ENCODE data around the gene EPB42.
"Not testable (repeated sequence)": the region's sequence is repeated elsewhere in the genome, so short reads cannot be mapped to it uniquely, and the experiment has no call there.

Gene EPB42

DNA sequence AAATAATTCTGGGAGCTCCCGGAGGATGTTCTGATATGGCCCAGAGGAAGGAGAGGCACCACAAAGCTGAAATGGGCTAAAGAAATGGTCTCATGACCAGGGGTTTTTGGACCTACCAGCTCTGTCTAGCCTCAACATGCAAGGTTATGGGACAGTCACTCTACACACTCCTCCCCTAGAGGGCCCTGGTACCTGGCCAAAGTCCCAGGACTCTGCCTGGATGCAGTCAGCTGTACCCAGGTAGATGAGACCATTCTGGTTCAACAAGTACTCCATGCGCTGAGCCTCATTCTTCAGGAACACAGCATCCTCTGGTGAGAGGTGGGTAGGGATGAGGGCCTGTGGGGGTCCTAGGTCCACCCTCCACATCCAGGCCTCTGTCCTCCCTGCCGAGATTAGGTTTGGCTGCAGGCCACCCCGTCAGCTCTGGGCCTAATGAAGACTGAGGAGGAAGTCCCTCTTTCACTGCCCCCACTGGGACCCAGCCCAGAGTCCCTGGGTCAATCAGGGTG is 9.5 kb downstream of the EPB42 start:
- TF ChIP-seq POLR2A (IDR thresholded peaks at IDR 0.05; ENCODE audit: low read depth, low read length), result no peak
- FAIRE-seq (no peak), DNase-seq (ENCODE audit: insufficient read length, low spot score) (no peak)

DNA sequence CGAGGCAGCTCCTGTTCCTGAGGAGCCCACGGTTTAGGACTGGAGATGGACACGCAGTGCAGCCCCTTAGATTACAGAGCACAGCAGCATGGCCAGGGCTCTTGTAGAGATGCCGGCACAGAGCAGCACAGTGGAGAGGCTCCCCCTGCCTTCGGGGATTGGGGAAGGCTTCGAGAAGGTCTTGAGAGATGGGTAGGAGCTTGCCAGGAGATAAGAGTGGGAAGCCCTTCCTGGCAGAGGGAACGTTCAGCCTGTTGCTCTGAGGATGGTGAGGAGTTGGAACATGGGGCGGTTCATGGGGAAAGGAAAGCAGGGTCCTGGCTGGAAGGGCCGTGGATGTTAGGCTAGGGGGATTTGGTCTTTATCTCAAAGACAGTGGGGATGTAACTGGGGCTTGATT is 10.0 kb downstream of the EPB42 start:
- DNase-seq (ENCODE audit: insufficient read length, low spot score), result no peak
- TF ChIP-seq POLR2A (IDR thresholded peaks at IDR 0.05; ENCODE audit: low read depth, low read length), result no peak
- no peak for FAIRE-seq

DNA sequence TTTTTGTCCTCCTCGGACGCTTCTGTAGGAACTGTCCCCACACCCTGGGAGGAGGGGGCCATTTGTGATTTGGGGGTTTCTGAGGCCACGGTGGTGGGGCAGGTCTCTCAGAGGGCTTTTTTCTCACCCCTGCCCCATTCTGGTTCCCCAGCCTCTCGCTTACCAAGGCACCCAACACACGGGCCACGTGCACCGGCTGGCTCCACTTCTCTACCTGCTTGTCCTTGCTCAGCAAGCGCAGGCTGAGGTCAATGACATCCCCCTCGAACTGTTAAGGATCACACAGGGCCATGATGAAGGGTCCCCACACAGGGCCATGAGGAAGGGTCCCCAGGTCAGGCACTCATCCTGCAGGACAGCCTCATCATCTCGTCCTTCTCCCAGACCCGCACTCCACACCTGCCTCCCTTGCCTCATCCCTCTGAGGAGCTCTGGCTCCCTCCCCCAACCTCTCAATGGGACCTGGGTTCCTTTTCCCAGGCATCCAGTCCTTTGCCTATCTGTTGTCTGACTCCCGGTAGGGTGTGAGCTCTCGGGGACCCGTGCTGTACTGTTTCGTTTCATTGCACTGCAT is 10.6 kb downstream of the EPB42 start:
- no peak for TF ChIP-seq POLR2A (IDR thresholded peaks at IDR 0.05; ENCODE audit: low read depth, low read length)
- FAIRE-seq, result no peak
- no peak for DNase-seq (ENCODE audit: insufficient read length, low spot score)

- TF ChIP-seq POLR2A (IDR thresholded peaks at IDR 0.05; ENCODE audit: low read depth, low read length), result no peak
- DNase-seq (ENCODE audit: insufficient read length, low spot score) (no peak), FAIRE-seq (no peak)
Measured at GRCh38 chr15:43209059-43209824, 11.6 kb downstream of the EPB42 start.

GRCh38 chr15:43208052-43209002 is 12.5 kb downstream of the EPB42 start:
- no peak for TF ChIP-seq POLR2A (IDR thresholded peaks at IDR 0.05; ENCODE audit: low read depth, low read length)
- FAIRE-seq, result no peak
- DNase-seq (ENCODE audit: insufficient read length, low spot score), result no peak

DNA sequence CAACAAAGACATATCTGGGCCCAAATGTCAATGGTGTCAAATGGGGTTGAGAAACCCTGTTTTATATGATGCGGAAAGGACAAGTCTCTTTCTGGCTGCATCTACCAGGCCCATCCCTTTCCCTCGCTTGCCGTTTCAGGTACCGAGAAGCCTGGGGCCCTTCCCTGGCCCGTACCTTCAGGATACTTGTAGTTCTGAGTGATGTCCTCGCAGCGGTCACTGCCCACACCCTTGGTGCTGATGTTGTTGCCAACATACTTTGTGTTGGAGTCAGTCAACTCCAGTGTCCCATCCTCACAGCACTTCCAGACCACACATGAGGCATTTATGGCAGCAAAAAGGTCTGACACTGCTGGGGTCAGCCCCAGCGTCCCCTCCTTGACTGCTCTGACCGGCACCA is 13.8 kb downstream of the EPB42 start:
- FAIRE-seq (no peak), DNase-seq (ENCODE audit: insufficient read length, low spot score) (no peak)
- no peak for TF ChIP-seq POLR2A (IDR thresholded peaks at IDR 0.05; ENCODE audit: low read depth, low read length)

GRCh38 chr15:43206054-43206453 is 14.8 kb downstream of the EPB42 start:
- no peak for TF ChIP-seq POLR2A (IDR thresholded peaks at IDR 0.05; ENCODE audit: low read depth, low read length)
- FAIRE-seq (no peak), DNase-seq (ENCODE audit: insufficient read length, low spot score) (no peak)

GRCh38 chr15:43204016-43204901 is 16.6 kb downstream of the EPB42 start:
- DNase-seq (ENCODE audit: insufficient read length, low spot score) (peak; percentile 51), FAIRE-seq (no peak)
- TF ChIP-seq POLR2A (IDR thresholded peaks at IDR 0.05; ENCODE audit: low read depth, low read length), result no peak

GRCh38 chr15:43199945-43200488 is 20.8 kb downstream of the EPB42 start:
- DNase-seq (ENCODE audit: insufficient read length, low spot score) (no peak), FAIRE-seq (no peak)
- TF ChIP-seq POLR2A (IDR thresholded peaks at IDR 0.05; ENCODE audit: low read depth, low read length), result no peak

- no peak for FAIRE-seq
- no peak for DNase-seq (ENCODE audit: insufficient read length, low spot score)
Measured at GRCh38 chr15:43198992-43199391, 21.8 kb downstream of the EPB42 start.

DNA sequence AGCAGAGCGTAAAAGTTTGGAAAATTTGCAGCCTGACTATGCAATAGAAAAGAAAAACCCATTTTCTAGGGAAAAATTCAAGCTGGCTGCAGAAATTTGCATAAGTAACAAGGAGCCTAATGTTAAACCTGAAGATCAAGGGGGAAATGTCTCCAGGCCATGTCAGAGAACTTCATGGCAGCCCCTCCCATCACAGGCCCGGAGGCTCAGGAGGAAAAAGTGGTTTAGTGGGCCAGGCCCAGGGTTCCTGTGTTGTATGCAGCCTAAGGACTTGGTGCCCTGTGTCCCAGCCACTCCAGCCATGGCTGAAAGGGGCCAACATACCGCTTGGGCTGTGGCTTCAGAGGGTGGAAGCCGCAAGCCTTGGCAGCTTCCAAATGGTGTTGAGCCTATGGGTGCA is 22.3 kb downstream of the EPB42 start:
- DNase-seq (ENCODE audit: insufficient read length, low spot score); FAIRE-seq: not testable (repeated sequence)

More at GRCh38 chr15:43198992-43199391, 21.8 kb downstream of the EPB42 start:
- no peak for TF ChIP-seq POLR2A (IDR thresholded peaks at IDR 0.05; ENCODE audit: low read depth, low read length)

GRCh38 chr15:43197773-43198172 is 23.0 kb downstream of the EPB42 start:
- FAIRE-seq; DNase-seq (ENCODE audit: insufficient read length, low spot score): not testable (repeated sequence)
